22Rv1 (cell line): ENCODE measurements around the gene CSRP2.

ENCODE experiments used
- H3K27ac ChIP-seq: fragments of 450-650 bp; 2 replicates; pipeline ENCODE4 v1.5.1; 2017
- ZFX ChIP-seq: fragments of 450-650 bp; IDR thresholded peaks from 2 replicates; pipeline ENCODE4 v1.6.1; 2017; ENCODE audit warnings: antibody characterized with exemption, borderline replicate concordance
- TF ChIP-seq, protein P1 (sequence below): fragments of 450-650 bp; IDR thresholded peaks from 2 replicates; pipeline ENCODE4 v1.5.1; 2017; ENCODE audit warnings: mild to moderate bottlenecking

Gene CSRP2

DNA sequence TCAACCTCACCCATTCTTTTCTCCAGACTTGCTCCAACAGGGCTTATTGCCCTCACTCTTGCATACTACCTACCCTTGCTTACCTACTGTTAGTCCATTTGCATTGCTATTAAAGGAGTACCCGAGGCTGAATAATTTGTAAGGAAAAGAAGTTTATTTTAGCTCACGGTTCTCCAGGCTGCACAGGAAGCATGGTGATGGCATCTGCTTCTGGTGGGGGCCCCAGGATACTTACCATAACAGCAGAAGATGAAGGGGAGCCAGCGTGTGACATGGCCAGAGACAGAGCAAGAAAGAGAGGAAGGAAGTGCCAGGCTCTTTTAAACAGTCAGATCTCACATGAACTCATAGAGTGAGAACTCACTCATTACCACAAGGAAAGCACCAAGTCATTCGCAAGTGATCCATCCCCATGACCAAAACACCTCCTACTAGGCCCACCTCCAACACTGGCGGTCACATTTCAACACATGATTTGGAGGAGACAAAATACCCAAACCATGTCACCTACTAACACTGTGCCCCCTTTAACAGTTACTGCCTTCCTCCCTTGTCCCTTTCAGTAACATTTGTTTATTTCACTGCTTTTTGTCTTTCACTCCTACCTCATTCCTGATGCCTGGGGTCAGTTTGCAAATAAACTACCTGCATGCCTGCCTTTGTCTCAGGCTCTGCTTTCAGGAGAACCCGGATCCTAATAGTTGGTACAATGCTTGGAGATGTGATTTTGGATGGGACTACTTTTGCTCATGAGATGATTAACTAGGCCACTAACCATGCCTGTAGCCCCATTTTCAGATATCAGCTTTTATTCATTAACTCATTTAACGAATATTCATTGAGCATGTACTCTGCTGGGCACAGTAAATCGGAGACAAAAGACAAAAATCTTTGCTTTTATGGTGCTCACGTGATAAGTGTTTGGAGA lies 41.6 kb upstream of the CSRP2 start:
- TF ChIP-seq, protein P1, sequence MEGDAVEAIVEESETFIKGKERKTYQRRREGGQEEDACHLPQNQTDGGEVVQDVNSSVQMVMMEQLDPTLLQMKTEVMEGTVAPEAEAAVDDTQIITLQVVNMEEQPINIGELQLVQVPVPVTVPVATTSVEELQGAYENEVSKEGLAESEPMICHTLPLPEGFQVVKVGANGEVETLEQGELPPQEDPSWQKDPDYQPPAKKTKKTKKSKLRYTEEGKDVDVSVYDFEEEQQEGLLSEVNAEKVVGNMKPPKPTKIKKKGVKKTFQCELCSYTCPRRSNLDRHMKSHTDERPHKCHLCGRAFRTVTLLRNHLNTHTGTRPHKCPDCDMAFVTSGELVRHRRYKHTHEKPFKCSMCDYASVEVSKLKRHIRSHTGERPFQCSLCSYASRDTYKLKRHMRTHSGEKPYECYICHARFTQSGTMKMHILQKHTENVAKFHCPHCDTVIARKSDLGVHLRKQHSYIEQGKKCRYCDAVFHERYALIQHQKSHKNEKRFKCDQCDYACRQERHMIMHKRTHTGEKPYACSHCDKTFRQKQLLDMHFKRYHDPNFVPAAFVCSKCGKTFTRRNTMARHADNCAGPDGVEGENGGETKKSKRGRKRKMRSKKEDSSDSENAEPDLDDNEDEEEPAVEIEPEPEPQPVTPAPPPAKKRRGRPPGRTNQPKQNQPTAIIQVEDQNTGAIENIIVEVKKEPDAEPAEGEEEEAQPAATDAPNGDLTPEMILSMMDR = no peak
- no peak for TF ChIP-seq ZFX
- peak overlapping the region; percentile 51 for H3K27ac ChIP-seq

DNA sequence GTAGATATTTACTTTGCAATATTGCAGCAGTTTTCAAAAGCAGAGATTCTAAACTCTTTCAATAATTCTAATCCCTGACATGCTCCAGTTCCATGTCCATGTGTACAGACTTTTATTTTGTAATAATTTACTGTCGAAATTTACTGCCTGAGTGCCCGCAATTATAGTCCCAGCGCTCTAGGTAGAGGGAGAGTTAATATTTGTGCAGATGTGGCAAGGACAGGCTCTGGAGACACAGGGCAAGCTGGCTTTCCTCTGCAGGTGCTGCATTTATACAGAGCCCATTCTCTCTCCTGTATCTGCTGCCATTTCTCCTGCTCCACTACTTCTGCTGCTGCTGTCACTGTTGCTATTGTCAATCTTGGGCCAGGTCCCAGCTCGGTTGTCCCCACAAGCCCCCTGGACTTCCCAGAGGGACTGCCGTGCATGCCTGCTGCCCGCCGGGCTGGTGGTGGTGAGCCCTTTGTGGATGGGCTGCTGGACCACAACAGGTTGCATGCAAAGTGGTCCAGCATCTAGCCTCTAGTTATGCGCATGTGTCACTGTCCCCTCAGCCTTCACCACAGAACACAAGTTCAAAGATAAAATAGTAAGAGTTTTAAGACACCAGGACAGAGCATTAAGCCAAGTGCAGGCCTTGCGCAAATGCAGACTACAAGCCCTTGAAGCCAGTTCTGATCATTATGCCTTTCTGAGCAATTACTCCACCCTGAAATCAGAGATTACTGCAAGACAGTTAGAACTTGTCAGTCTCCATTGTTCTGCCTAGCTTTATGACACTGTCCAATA lies 40.8 kb upstream of the CSRP2 start:
- H3K27ac ChIP-seq = peak overlapping the region; percentile 51
- no peak for TF ChIP-seq ZFX
- TF ChIP-seq, protein P1 = no peak

DNA sequence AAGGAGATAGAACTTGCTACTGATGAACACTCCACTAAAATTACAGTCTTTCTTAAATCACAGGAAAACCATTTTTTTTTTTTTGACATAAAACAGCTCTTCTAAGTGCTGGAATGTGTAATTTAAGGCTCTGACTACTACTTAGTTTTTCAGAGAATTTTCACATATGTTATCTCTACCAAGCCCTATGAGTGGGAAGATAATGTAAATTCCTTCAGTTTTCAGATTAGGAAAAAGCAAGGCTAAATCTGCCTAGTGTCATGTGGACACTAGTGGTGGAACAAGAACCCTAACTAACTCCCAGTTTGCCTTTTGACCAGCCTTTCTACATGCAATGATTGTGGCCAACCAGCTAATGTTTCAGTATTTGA lies 37.3 kb upstream of the CSRP2 start:
- H3K27ac ChIP-seq = peak overlapping the region; percentile 83
- TF ChIP-seq, protein P1 = no peak
- TF ChIP-seq ZFX = no peak

DNA sequence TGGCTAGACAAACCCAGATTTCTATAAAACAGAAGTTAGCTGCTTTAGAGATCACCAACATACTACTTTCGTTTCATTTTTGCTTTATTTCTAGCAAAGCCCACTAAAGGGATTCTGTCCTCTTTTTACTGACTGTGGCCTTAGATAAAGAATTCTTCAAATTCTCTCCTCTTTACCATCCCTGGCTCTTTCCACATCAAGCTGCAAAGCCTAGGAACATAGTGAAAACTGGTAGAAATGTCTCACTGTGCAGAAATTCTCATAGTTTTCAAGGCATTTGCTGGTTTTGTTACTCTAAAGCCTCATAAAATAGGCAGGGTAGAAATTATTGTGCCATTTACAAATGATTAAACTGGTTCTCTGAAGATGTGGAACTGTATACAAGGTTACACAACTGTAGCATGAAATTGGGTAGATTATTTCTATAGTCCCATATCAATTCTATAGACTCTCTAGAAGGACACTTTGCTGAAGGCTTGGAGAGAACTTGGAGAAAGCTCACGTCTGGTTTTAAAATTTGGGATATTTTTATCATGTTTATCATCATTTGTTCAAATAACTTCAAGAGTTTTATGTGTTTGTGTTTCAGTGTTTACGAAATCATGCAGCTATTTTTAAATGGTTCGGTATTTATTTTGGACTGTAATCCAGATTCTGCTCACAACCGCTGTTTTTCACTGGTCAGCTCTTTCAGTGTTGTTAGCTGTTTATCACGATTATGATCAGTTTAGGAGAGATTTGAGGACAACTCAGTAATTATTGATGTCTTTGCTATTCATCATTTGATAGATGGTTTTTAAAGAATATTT lies 36.7 kb upstream of the CSRP2 start:
- H3K27ac ChIP-seq = peak overlapping the region; percentile 83
- TF ChIP-seq ZFX = no peak
- TF ChIP-seq, protein P1 = no peak

DNA sequence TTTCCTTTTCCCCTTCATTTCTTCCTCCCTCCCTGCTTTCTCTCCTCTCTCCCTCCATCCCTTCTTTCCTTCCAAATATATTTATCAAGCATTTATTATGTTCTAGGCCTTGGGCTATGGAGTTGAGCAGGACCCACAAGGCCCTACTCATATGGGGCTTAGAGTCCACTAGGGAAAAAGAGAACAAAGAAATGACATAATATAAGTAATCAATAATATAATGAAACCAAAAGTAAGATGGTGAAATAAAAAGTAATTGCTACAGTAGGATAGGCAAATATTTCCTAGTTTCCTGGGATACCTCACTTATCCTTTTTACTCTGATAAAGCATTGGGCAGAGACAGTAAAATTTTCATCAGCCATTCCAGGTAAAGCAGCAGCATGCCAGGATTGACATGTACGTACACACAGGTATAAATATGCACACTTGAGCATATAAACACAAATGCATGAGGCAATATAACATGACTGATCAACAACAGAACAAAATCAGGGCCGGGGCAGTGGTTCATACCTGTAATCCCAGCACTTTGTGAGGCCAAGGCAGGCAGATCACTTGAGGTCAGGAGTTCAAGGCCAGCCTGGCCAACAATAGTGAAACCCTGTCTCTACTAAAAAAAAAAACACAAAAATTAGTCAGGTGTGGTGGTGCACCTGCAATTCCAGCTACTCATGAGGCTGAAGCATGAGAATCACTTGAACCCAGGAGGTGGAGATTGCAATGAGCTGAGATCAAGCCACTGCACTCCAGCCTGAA lies 35.5 kb upstream of the CSRP2 start:
- no peak for TF ChIP-seq ZFX
- TF ChIP-seq, protein P1 = no peak
- peak overlapping the region; percentile 83 for H3K27ac ChIP-seq

DNA sequence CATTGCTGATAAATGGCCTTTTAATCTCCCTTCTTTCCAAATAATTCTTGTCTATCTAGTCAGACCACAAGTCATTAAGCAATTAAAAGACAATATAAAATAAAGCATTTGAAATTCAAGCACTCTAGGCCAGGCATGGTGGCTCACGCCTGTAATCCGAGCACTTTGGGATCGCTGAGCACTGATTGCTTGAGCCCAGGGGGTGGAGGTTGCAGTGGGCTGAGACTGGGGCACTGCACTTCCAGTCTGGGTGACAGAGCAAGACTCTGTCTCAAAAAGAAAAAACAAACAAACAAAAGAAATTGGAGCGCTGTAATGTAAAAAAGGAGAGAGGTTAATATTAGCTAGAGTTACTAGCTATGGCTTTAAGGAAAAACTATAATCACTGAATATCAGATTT lies 30.5 kb upstream of the CSRP2 start:
- no peak for TF ChIP-seq ZFX
- TF ChIP-seq, protein P1 = no peak

More for the DNA sequence above, 30.5 kb upstream of the CSRP2 start:
- H3K27ac ChIP-seq = no peak overlapping the region; the same call in 1 of the 2 replicates
